Aorta (tissue), 5 donors: Measurements from ENCODE around the gene KDSR. TPM values are rescaled to one million over a fixed set of nuclear protein-coding genes. Genes with fewer than 3 reads are reported as not detected.
A peak's percentile ranks its signal among the peaks of the same experiment; 100 is the strongest.

Experiments
- ATAC-seq: fragments of 200-7000 bp; cut with Tn5 transposase; one replicate; pipeline ENCODE4 v1.9.1; 2022; ENCODE audit warnings: moderate library complexity; ENCODE audit not compliant: low FRiP score
- DNase-seq, 2 donors: peaks; one replicate each; pipeline ENCODE4 v3.0.0-alpha.2; 2020
- H3K27ac ChIP-seq, 2 donors: one replicate each; pipeline ENCODE4 v1.5.1; 2013; ENCODE audit warnings: low read length in 2 of 2, mild to moderate bottlenecking in 2 of 2, moderate library complexity in 2 of 2, control low read depth in 1 of 2, inconsistent platforms in 1 of 2, low read depth in 1 of 2
- H3K27me3 ChIP-seq, 2 donors: one replicate each; pipeline ENCODE4 v1.6.1; 2013; ENCODE audit warnings: control low read depth in 1 of 2, low read length in 1 of 2, mild to moderate bottlenecking in 1 of 2, moderate library complexity in 1 of 2; ENCODE audit not compliant: insufficient read depth in 2 of 2, control insufficient read depth in 1 of 2
- H3K36me3 ChIP-seq, 2 donors: one replicate each; pipeline ENCODE4 v1.6.1; 2013; ENCODE audit warnings: control low read depth in 1 of 2, low read length in 1 of 2, mild to moderate bottlenecking in 1 of 2; ENCODE audit not compliant: insufficient read depth in 2 of 2, control insufficient read depth in 1 of 2
- H3K4me1 ChIP-seq, 2 donors: one replicate each; pipeline ENCODE4 v1.6.1; 2013; ENCODE audit warnings: low read length in 2 of 2, control low read depth in 1 of 2, mild to moderate bottlenecking in 1 of 2, moderate library complexity in 1 of 2; ENCODE audit not compliant: insufficient read depth in 2 of 2, control insufficient read depth in 1 of 2
- H3K4me3 ChIP-seq, 2 donors: one replicate each; pipeline ENCODE4 v1.5.1; 2013; ENCODE audit warnings: low read length in 2 of 2, control low read depth in 1 of 2, mild to moderate bottlenecking in 1 of 2
- H3K9me3 ChIP-seq: one replicate; pipeline ENCODE4 v1.6.1; 2013; ENCODE audit warnings: mild to moderate bottlenecking, low read length; ENCODE audit not compliant: control insufficient read depth
- WGBS, 2 donors: extraction: QIAGEN DNeasy Blood & Tissue Kit; methylation state at CpG; one replicate each; pipeline ENCODE4 v1.1.7; 2013; 5-methylcytosine and 5-hydroxymethylcytosine counted together
- intact Hi-C, 2 donors: fragments of 100-400 bp; cut with DNase I; formaldehyde crosslinking; loops; one replicate each; pipeline versions ENCODE4 v1.14.2 to v1.15.0; 2022
- polyA plus RNA-seq, 2 donors: library from polyadenylated mRNA; stranded (reverse); fragments of 200-250 nt; gene quantifications; one replicate each; pipeline ENCODE4 v1.2.3, GENCODE V29; 2013
- total RNA-seq, 2 donors: library from RNA; stranded (reverse); fragmentation: NEBNext Ultra II Directional; extraction: Animal tissue kit (Norgen Biotek cat#: 25700); gene quantifications; one replicate each; pipeline ENCODE4 v1.2.1, GENCODE V29; 2021
- donor health status: healthy with polysubstance abuse.
- donor health status: Bipolar disorder and iron deficiency.
- donor health status: DM: no; HTN: no; CAD: no.
- donor health status: DM: no; HTN: no; CAD: no.
- donor health status: DM: yes; HTN: yes; CAD: no.

The KDSR gene
- total and polyA plus RNA-seq, 4 donors = 24.4 to 91.0 (median 50.5) TPM

DNA sequence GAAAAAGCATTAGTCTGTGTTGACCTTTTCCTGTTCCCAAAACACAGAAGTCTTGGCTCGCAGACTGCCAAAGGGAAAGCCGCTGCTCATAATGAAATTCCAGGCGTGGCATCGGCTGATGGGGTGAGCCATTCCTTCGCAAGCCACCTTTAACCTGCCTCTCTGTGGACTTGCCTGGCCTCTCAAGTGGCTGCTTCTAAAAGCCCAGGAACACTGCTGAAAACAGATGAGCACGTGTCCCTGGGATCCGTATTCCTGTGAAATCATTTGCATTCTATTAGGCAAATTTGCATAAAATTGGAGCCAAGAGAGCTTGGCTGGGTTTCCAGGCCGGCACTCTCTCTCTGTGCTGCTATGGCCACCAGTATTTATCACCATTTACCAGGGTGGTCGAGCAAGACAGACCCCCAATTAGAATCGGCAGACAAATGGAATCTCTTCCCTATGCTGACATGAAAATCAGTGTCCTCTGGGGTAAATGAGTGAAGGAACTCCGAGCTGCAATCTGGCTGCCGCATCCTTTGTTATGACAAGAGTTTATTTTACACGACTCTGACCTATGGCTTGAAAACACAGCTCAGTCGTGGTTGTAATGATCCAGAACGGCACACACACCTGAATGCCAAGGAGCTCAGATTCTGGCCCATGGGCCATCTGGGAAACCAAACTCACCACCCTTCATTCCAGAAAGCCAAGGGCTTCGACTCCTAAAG is 69.2 kb downstream of the KDSR start:
- intact Hi-C loops = no loop called here
- peaks cover 0 to 1% of the 10 kb centered on the region in 2 donors for H3K4me1 ChIP-seq
- DNase-seq = no peak
- H3K4me3 ChIP-seq = no peak overlapping the region
- WGBS, 2 donors = 26 to 43% methylated on average over 16 of the region's 16 CpGs
- H3K27ac ChIP-seq = no peak overlapping the region
- H3K9me3 ChIP-seq = no peaks in the 10 kb centered on the region
- no peak for ATAC-seq
- no peaks in the 10 kb centered on the region for H3K36me3 ChIP-seq
- H3K27me3 ChIP-seq = no peaks in the 10 kb centered on the region

DNA sequence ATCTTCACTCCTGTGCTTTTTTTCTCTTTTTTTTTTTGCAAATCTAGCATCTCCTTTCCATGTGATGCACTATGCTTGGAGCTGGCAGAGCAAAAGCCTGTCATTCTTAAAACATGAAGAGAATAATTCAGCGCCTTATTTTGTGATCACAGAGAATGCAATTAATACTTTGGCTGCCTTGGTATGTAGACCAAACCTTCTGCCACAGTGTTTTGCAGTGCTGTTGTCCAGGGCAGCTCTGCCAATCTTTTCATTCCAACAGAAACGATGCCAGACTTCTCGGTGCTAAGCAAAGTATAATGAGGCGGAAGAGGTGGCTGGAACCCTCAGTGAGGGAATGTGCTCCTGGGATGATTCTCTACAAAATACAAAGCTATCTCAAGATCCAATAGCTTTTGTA is 73.1 kb downstream of the KDSR start:
- ATAC-seq (no peak), DNase-seq (no peak)
- Histone ChIP-seq H3K27ac (no peak overlapping the region), H3K27me3 (no peaks in the 10 kb centered on the region), H3K36me3 (no peaks in the 10 kb centered on the region), H3K4me1 (peaks cover 1 to 11% of the 10 kb centered on the region in 2 donors), H3K4me3 (no peak overlapping the region), H3K9me3 (no peaks in the 10 kb centered on the region)
- intact Hi-C loops = no loop called here
- 8 to 16% methylated on average over 4 of the region's 4 CpGs for WGBS, 2 donors

DNA sequence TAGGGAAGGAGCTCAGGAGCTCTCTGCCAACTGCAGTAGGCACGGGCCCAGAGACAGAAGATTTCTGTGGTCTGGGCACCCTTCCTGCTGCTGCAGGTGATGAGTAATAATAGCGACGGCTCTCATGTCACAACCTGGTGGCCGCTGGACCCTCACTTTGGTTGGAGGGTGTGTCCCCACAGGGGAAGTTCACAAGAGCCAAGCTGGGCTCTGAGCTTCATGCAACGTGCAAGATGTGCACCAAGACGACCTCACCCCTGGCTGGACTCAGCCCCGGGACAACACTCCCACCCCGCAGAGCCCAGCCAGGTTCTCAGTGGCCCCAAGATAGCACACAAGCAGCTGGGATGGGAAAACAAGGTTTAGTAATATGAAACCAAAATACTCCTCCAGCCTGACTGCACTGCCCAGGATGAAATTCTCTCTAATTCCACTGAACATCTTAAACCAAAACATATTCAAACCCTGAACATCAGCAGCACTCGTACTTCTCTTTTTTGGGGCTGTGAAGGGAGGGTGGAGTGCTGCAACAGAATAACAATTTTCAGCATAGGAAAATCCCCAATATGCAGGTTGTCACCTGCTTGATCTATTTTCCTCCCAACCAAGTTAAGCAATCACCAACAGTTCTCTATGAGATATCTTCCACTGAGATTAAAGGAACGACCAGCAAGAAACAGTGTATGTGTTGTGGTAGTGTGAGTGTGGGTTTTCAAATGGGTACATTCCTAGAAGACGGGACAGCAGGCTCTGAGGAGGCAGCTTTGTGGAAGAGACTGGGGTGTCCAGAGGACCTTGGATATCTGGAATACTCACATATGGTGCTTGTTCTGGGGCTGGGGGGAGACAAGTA is 73.9 kb downstream of the KDSR start:
- H3K27me3 ChIP-seq = no peaks in the 10 kb centered on the region
- no peaks in the 10 kb centered on the region for H3K36me3 ChIP-seq
- ATAC-seq (no peak), DNase-seq (no peak)
- peaks cover 4 to 11% of the 10 kb centered on the region in 2 donors for H3K4me1 ChIP-seq
- WGBS, 2 donors = 39 to 46% methylated on average over 11 of the region's 11 CpGs
- intact Hi-C loops = no loop called here
- no peak overlapping the region for H3K4me3 ChIP-seq
- no peaks in the 10 kb centered on the region for H3K9me3 ChIP-seq
- H3K27ac ChIP-seq = peak overlapping the region in 1 of 2 donors; percentile 1

- Histone ChIP-seq H3K4me3 (no peak overlapping the region), H3K27ac (no peak overlapping the region), H3K9me3 (no peaks in the 10 kb centered on the region), H3K36me3 (no peaks in the 10 kb centered on the region), H3K4me1 (peaks cover 5 to 11% of the 10 kb centered on the region in 2 donors), H3K27me3 (no peaks in the 10 kb centered on the region)
- DNase-seq (no peak), ATAC-seq (no peak)
- 72 to 77% methylated on average over 5 of the region's 5 CpGs for WGBS, 2 donors
- intact Hi-C loops = no loop called here
Observed at GRCh38 chr18:63291278-63291677, 75.7 kb downstream of the KDSR start.

- Histone ChIP-seq H3K27ac (no peak overlapping the region), H3K9me3 (no peaks in the 10 kb centered on the region), H3K27me3 (no peaks in the 10 kb centered on the region), H3K36me3 (no peaks in the 10 kb centered on the region), H3K4me3 (no peak overlapping the region), H3K4me1 (peaks cover 5 to 11% of the 10 kb centered on the region in 2 donors)
- ATAC-seq (no peak), DNase-seq (no peak)
- intact Hi-C loops = no loop called here
- WGBS, 2 donors = 94% methylated on average over 7 of the region's 7 CpGs
Observed at GRCh38 chr18:63290821-63291200, 76.2 kb downstream of the KDSR start.

DNA sequence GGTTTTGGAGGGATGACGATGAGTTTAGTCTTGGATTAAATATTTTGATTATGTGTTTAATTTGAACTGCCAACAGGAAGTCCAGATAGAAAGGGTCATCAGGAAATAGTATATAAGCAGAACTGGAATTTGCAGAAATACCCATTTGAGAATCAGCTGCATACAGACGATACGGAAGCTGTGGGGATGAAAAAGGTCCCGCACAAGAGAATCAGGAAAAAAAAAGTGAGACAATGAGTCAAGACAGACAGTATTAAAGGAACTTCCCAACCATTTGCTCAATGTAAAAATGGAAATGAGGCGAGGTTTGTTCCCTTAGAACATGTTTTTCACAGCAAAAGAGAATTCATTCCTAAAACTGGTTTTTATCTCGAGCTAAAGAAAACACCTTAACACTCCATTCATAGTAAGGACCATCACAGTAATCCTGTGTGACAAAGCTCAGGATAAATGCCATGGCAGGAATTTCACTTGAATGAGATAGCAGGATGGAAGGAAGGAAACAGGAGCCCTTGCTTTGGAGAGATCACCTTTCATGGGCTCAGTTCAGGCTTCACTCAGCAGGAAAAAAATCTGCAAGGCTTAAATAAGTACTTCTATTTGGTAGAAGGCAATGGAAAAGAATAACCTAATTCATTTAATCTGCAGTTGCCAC is 76.7 kb downstream of the KDSR start:
- no peaks in the 10 kb centered on the region for H3K9me3 ChIP-seq
- H3K4me3 ChIP-seq = no peak overlapping the region
- WGBS, 2 donors = 90 to 94% methylated on average over 6 of the region's 6 CpGs
- ATAC-seq (no peak), DNase-seq (no peak)
- H3K36me3 ChIP-seq = no peaks in the 10 kb centered on the region
- no peak overlapping the region for H3K27ac ChIP-seq
- no peaks in the 10 kb centered on the region for H3K27me3 ChIP-seq
- intact Hi-C loops = no loop called here
- H3K4me1 ChIP-seq = peaks cover 5 to 11% of the 10 kb centered on the region in 2 donors

- DNase-seq (no peak), ATAC-seq (no peak)
- WGBS, 2 donors = 30 to 47% methylated on average over 2 of the region's 2 CpGs
Observed at GRCh38 chr18:63288311-63288710, 78.7 kb downstream of the KDSR start.

DNA sequence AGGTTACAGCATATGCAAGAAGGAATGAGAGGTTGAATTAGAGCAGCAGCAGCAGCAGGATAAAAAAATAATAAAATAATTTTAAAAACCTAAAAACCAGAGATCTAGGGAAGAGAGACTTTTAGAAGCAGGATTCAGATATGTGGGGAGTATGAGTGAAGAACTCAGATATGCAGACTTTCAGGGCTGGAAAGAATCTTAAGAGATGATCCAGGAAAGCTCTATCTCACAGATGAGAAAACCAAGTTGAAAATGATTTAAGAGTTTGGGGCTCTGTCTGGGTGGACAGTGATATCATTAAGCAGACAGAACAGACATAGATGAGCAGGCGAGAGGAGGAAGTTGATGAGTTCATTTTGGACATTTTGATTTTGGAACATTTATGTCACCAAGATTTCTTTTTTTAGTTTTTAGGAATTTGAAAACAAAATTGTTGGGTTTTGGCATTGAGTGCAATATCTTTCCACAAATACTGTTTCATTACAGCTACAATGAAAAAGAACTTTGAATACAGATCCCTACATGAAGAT is 79.2 kb downstream of the KDSR start:
- no peaks in the 10 kb centered on the region for H3K27me3 ChIP-seq
- ATAC-seq (no peak), DNase-seq (no peak)
- H3K36me3 ChIP-seq = no peaks in the 10 kb centered on the region
- WGBS, 2 donors = 11 to 13% methylated on average over 1 of the region's 1 CpG
- no peaks in the 10 kb centered on the region for H3K9me3 ChIP-seq
- H3K27ac ChIP-seq = no peak overlapping the region
- intact Hi-C loops = no loop called here
- H3K4me3 ChIP-seq = no peak overlapping the region
- peaks cover 5 to 11% of the 10 kb centered on the region in 2 donors for H3K4me1 ChIP-seq

More at GRCh38 chr18:63288311-63288710, 78.7 kb downstream of the KDSR start:
- Histone ChIP-seq H3K9me3 (no peaks in the 10 kb centered on the region), H3K4me1 (peaks cover 5 to 11% of the 10 kb centered on the region in 2 donors), H3K27me3 (no peaks in the 10 kb centered on the region), H3K27ac (no peak overlapping the region), H3K4me3 (no peak overlapping the region), H3K36me3 (no peaks in the 10 kb centered on the region)
- intact Hi-C loops = no loop called here
